ENCODE measurements around the gene SCUBE1.

DNA sequence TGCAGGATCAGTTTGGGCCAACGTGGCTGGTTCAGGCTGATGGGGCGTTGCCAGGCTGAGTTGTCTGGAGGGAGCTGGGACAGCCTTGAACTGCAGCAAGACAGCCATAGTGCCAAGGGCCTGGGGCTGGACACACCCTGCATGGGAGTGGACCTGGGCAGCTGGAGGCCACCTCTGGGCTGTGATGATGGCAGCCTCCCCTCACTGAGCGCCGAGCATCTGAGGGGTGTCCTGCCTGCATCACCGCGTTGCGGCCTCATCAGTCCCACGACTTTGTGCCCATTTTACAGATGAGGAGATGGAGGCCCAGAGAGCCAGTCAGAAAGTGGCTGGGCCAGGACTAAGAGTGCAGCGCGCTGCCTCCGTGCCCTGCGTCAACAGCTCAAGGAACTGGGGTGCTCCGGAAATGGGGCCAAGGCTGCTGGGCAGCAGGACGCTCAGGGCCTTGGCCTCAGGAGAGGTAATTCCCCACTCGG, 192.4 kb downstream of the SCUBE1 start:
- TF ChIP-seq, protein P1, sequence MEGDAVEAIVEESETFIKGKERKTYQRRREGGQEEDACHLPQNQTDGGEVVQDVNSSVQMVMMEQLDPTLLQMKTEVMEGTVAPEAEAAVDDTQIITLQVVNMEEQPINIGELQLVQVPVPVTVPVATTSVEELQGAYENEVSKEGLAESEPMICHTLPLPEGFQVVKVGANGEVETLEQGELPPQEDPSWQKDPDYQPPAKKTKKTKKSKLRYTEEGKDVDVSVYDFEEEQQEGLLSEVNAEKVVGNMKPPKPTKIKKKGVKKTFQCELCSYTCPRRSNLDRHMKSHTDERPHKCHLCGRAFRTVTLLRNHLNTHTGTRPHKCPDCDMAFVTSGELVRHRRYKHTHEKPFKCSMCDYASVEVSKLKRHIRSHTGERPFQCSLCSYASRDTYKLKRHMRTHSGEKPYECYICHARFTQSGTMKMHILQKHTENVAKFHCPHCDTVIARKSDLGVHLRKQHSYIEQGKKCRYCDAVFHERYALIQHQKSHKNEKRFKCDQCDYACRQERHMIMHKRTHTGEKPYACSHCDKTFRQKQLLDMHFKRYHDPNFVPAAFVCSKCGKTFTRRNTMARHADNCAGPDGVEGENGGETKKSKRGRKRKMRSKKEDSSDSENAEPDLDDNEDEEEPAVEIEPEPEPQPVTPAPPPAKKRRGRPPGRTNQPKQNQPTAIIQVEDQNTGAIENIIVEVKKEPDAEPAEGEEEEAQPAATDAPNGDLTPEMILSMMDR (IDR thresholded peaks at IDR 0.05): no peak
- no peak for TF ChIP-seq POLR2A (IDR thresholded peaks at IDR 0.05)

Data from esophagus squamous epithelium (tissue), 4 donors.